Loucy (cell line): ENCODE measurements around the gene ZNF277.

Experiments used
- H2AFZ ChIP-seq: fragments of 200-600 bp; sonication (generic); 2 replicates; pipeline ENCODE4 v1.6.0; 2016; ENCODE audit warnings: antibody characterized with exemption, mild to moderate bottlenecking, low read length, moderate library complexity
- H3F3A ChIP-seq: fragments of 200-600 bp; 2 replicates; pipeline ENCODE4 v1.6.0; 2016; ENCODE audit warnings: antibody characterized with exemption, low read depth, mild to moderate bottlenecking
- H3K27me3 ChIP-seq: fragments of 200-600 bp; sonication (generic); 2 replicates; pipeline ENCODE4 v1.6.1; 2014; ENCODE audit warnings: low read length, mild to moderate bottlenecking; ENCODE audit not compliant: insufficient read depth, poor library complexity, severe bottlenecking
- H3K36me3 ChIP-seq: fragments of 200-600 bp; sonication (generic); 2 replicates; pipeline ENCODE4 v1.6.1; 2016; ENCODE audit warnings: low read length; ENCODE audit not compliant: insufficient read depth
- H3K4me1 ChIP-seq: fragments of 200-600 bp; sonication (generic); 2 replicates; pipeline ENCODE4 v1.5.1; 2014; ENCODE audit warnings: low read length, mild to moderate bottlenecking; ENCODE audit not compliant: insufficient read depth, poor library complexity, severe bottlenecking
- H3K4me2 ChIP-seq: fragments of 200-600 bp; sonication (generic); 2 replicates; pipeline ENCODE4 v1.6.0; 2014; ENCODE audit warnings: antibody characterized with exemption, low read length, low read depth, mild to moderate bottlenecking; ENCODE audit not compliant: poor library complexity, severe bottlenecking
- H3K4me3 ChIP-seq: fragments of 200-600 bp; sonication (generic); 2 replicates; pipeline ENCODE4 v1.5.1; 2014; ENCODE audit warnings: low read length, mild to moderate bottlenecking, mixed read lengths; ENCODE audit not compliant: poor library complexity, severe bottlenecking
- H3K79me2 ChIP-seq: fragments of 200-600 bp; sonication (generic); 2 replicates; pipeline ENCODE4 v1.6.1; 2014; ENCODE audit warnings: low read length; ENCODE audit not compliant: insufficient read depth
- H3K9ac ChIP-seq: fragments of 200-600 bp; sonication (generic); 2 replicates; pipeline ENCODE4 v1.6.0; 2014; ENCODE audit warnings: mild to moderate bottlenecking, low read depth, low read length, moderate library complexity; ENCODE audit not compliant: poor library complexity, severe bottlenecking
- H3K9me2 ChIP-seq: fragments of 200-600 bp; sonication (generic); replicated peaks from 2 replicates; pipeline ENCODE4 v1.6.1; 2016; ENCODE audit warnings: low read depth, low read length, mixed read lengths
- H3K9me3 ChIP-seq: fragments of 200-600 bp; sonication (generic); 2 replicates; pipeline ENCODE4 v1.6.1; 2014; ENCODE audit warnings: mild to moderate bottlenecking, antibody characterized with exemption, low read length, low read depth; ENCODE audit not compliant: insufficient read depth
- H4K20me1 ChIP-seq: fragments of 200-600 bp; sonication (generic); 2 replicates; pipeline ENCODE4 v1.6.0; 2014; ENCODE audit warnings: antibody characterized with exemption, low read length, mild to moderate bottlenecking; ENCODE audit not compliant: insufficient read depth, poor library complexity, severe bottlenecking
- EZH2phosphoT487 ChIP-seq: fragments of 200-600 bp; IDR thresholded peaks from 2 replicates; pipeline ENCODE4 v1.6.1; 2018; ENCODE audit warnings: antibody characterized with exemption, mild to moderate bottlenecking, moderate library complexity, borderline replicate concordance
- TF ChIP-seq, protein P1 (sequence below): fragments of 200-600 bp; sonication (generic); conservative IDR thresholded peaks from 2 replicates; pipeline ENCODE4 v1.5.1; 2014; ENCODE audit warnings: mild to moderate bottlenecking, antibody characterized with exemption, low read length

ZNF277 gene

DNA sequence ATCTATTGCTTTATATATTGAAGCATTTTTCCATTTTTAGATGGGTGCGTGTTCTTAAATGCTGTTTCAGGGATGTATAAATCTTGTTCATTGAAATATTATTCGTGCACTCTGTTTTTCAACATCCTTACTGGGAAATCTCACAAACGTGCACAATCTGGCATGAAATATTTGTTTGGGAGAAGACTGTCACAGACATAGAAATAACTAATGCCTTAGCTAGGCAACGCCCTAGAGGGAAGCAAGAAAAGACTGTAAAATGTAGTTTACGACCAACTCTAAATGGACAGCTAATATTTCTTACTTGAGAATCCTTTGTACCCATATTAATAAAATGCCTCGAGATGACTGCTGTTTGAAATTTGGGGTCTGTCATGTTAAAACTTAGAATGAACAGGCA lies 9.2 kb upstream of the ZNF277 start:
- TF ChIP-seq, protein P1, sequence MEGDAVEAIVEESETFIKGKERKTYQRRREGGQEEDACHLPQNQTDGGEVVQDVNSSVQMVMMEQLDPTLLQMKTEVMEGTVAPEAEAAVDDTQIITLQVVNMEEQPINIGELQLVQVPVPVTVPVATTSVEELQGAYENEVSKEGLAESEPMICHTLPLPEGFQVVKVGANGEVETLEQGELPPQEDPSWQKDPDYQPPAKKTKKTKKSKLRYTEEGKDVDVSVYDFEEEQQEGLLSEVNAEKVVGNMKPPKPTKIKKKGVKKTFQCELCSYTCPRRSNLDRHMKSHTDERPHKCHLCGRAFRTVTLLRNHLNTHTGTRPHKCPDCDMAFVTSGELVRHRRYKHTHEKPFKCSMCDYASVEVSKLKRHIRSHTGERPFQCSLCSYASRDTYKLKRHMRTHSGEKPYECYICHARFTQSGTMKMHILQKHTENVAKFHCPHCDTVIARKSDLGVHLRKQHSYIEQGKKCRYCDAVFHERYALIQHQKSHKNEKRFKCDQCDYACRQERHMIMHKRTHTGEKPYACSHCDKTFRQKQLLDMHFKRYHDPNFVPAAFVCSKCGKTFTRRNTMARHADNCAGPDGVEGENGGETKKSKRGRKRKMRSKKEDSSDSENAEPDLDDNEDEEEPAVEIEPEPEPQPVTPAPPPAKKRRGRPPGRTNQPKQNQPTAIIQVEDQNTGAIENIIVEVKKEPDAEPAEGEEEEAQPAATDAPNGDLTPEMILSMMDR = no peak
- TF ChIP-seq EZH2phosphoT487 = no peak
- Histone ChIP-seq H3K79me2 (no peaks in the 10 kb centered on the region), H3K4me1 (peaks cover 26% of the 10 kb centered on the region)

DNA sequence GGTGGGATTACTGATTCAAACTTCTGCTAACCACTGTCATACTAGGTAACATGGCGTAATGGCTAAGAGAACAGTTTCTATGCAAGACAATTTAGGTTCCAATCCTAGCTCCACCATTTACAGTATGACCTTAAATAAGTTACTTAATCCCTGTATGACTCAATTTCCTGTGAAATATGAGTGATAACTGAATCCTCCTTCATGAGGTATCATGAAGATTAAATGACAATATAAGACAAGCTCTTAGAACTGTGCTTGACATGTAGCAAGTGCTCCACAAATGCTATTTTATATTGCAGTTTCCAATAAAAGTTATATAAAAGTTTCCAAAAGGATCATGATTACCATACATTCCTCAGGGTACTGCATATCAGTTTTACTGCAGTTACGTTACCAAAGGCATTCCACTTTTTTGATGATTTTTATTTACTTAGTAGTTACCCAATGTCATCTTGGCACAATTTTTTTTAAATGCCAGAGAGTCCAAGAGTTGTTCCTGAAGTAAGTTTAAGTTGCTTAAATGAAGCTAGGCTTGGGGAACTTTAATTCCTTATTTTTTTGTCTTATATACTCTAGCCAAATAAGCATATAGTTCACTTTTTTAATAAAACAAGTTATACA lies 7.3 kb upstream of the ZNF277 start:
- no peaks in the 10 kb centered on the region for H3K9me2 ChIP-seq
- H2AFZ ChIP-seq = no peak overlapping the region
- H3K4me1 ChIP-seq = peaks cover 20% of the 10 kb centered on the region
- no peak overlapping the region for H3K4me3 ChIP-seq
- H4K20me1 ChIP-seq = no peaks in the 10 kb centered on the region
- no peak overlapping the region for H3K9ac ChIP-seq
- H3K79me2 ChIP-seq = no peaks in the 10 kb centered on the region
- H3K4me2 ChIP-seq = no peak overlapping the region
- H3K36me3 ChIP-seq = no peaks in the 10 kb centered on the region
- H3F3A ChIP-seq = no peaks in the 10 kb centered on the region
- TF ChIP-seq, protein P1 = no peak
- no peak for TF ChIP-seq EZH2phosphoT487
- no peaks in the 10 kb centered on the region for H3K9me3 ChIP-seq
- H3K27me3 ChIP-seq = no peaks in the 10 kb centered on the region

More for the DNA sequence above, 9.2 kb upstream of the ZNF277 start:
- Histone ChIP-seq H3K36me3 (no peaks in the 10 kb centered on the region), H3K4me2 (no peak overlapping the region), H3K9me2 (no peaks in the 10 kb centered on the region), H3K4me3 (no peak overlapping the region), H4K20me1 (no peaks in the 10 kb centered on the region), H3K27me3 (no peaks in the 10 kb centered on the region), H3F3A (no peaks in the 10 kb centered on the region), H2AFZ (no peak overlapping the region), H3K9me3 (no peaks in the 10 kb centered on the region), H3K9ac (no peak overlapping the region)

DNA sequence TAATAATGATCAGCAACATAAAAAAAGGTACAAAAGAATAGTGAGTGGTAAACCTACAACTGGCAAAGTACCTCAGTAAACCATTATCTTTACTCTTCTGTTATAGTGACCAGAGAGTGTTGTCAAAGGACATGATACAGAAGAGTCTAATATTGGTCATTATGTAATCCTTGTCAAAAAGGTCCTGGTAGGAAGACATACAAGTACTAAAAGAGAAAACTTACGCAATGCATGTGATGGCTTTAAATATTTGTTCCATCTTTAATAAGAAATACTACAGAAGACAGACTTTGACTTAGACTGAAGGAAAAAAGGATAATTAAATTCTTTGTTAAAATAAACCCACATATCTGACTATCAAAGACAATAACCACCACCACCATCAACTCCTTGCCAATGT lies 6.8 kb upstream of the ZNF277 start:
- H3K27me3 ChIP-seq = no peaks in the 10 kb centered on the region
- no peaks in the 10 kb centered on the region for H3K9me3 ChIP-seq
- no peak overlapping the region for H3K9ac ChIP-seq
- H4K20me1 ChIP-seq = no peaks in the 10 kb centered on the region
- no peaks in the 10 kb centered on the region for H3F3A ChIP-seq
- TF ChIP-seq EZH2phosphoT487 = no peak
- TF ChIP-seq, protein P1 = no peak
- H3K4me1 ChIP-seq = peaks cover 26% of the 10 kb centered on the region
- no peaks in the 10 kb centered on the region for H3K79me2 ChIP-seq
- H3K4me2 ChIP-seq = no peak overlapping the region
- H3K4me3 ChIP-seq = no peak overlapping the region
- H3K9me2 ChIP-seq = no peaks in the 10 kb centered on the region
- H2AFZ ChIP-seq = no peak overlapping the region
- no peaks in the 10 kb centered on the region for H3K36me3 ChIP-seq
